ENCODE data around the gene PDSS2. TPM values are rescaled to one million over a fixed set of nuclear protein-coding genes. Genes with fewer than 3 reads are reported as not detected.

The PDSS2 gene
- total RNA-seq, 2 donors from 2014 or later = 8.2 to 13.7 TPM

DNA sequence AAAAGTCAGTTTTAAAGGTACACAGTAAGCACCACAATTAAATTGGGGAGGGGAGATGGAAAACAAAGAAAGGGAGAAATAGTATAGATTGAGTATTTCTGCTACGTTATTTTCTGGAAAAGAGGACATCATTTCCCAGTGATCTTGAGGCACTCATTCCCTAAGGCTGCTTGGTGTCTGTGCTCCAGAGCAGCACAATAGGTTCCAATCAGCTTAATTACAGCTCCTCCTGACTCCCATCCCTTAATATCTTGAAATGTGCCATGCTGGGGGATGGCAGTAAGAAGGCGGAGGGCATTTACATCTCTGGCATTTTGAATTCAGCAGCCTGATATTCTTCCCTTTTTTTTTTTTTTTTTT, 304.6 kb downstream of the PDSS2 start:
- no peak overlapping the region for H3K9ac ChIP-seq (ENCODE audit: extremely low read depth, low read length, poor library complexity, severe bottlenecking)
- H3K27ac ChIP-seq (ENCODE audit: low read depth, low read length) = peak overlapping the region; percentile 27
- no peak overlapping the region for H3K4me3 ChIP-seq (ENCODE audit: low read length)
- no peaks in the 10 kb centered on the region for H3K9me3 ChIP-seq (ENCODE audit: control insufficient read depth, low read length)
- Mint-ChIP-seq H3K9me3 (no peaks in the 10 kb centered on the region), H3K36me3 (ENCODE audit: low read depth) (no peaks in the 10 kb centered on the region), H3K4me1 (peaks cover 41% of the 10 kb centered on the region), H3K27me3 (ENCODE audit: insufficient read depth) (no peaks in the 10 kb centered on the region), H3K27ac (peak overlapping the region; percentile 69), H3K4me3 (no peak overlapping the region)
- H3K27me3 ChIP-seq (ENCODE audit: control insufficient read depth, insufficient read depth, low read length, poor library complexity, severe bottlenecking) = no peaks in the 10 kb centered on the region
- TF ChIP-seq, protein P1, sequence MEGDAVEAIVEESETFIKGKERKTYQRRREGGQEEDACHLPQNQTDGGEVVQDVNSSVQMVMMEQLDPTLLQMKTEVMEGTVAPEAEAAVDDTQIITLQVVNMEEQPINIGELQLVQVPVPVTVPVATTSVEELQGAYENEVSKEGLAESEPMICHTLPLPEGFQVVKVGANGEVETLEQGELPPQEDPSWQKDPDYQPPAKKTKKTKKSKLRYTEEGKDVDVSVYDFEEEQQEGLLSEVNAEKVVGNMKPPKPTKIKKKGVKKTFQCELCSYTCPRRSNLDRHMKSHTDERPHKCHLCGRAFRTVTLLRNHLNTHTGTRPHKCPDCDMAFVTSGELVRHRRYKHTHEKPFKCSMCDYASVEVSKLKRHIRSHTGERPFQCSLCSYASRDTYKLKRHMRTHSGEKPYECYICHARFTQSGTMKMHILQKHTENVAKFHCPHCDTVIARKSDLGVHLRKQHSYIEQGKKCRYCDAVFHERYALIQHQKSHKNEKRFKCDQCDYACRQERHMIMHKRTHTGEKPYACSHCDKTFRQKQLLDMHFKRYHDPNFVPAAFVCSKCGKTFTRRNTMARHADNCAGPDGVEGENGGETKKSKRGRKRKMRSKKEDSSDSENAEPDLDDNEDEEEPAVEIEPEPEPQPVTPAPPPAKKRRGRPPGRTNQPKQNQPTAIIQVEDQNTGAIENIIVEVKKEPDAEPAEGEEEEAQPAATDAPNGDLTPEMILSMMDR (conservative IDR thresholded peaks at IDR 0.05) = no peak
- WGBS, 2 experiments (ENCODE audit: insufficient coverage in 1 of 2, insufficient read length in 1 of 2) = 73 to 90% methylated on average over 2 of the region's 2 CpGs
- no peak for DNase-seq
- peaks cover 6% of the 10 kb centered on the region for H3K4me1 ChIP-seq (ENCODE audit: control insufficient read depth, insufficient read depth, low read length)
- no peaks in the 10 kb centered on the region for H3K36me3 ChIP-seq (ENCODE audit: control insufficient read depth, insufficient read depth, low read length)

DNA sequence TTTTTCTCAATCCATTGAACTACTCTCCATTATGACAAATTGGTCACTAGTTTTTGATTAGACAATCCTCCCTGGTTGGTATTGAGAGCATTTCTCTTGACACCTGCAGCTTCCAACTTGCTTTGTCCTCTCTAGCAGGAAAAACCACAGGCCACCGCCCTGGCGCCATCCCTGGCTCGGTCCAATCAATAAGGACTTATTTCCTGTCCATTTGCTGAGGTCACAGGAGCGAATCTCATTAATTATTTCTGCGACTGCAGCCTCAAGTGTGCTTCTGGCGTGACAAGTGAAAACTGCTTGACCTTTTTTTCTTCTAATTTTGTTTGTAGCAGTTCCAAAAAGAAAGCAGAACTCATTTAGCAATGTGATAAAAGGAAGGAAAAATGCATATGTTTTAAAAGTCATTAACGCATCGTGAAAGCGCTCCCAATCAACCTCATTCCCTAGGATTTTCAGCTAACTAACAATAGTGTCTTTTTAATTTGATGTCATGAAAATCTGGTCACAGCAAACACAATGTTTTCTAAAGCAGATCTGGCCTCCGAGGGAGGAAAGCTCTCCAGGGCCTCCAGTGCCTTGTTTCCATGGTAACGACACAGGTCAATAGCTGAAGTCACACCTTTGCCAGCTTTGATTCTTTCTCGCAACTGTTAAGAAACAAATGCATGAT, 305.1 kb downstream of the PDSS2 start:
- TF ChIP-seq, protein P1 (conservative IDR thresholded peaks at IDR 0.05) = no peak
- H3K9ac ChIP-seq (ENCODE audit: extremely low read depth, low read length, poor library complexity, severe bottlenecking) = peak overlapping the region; percentile 42
- no peak overlapping the region for H3K4me3 Mint-ChIP-seq

DNA sequence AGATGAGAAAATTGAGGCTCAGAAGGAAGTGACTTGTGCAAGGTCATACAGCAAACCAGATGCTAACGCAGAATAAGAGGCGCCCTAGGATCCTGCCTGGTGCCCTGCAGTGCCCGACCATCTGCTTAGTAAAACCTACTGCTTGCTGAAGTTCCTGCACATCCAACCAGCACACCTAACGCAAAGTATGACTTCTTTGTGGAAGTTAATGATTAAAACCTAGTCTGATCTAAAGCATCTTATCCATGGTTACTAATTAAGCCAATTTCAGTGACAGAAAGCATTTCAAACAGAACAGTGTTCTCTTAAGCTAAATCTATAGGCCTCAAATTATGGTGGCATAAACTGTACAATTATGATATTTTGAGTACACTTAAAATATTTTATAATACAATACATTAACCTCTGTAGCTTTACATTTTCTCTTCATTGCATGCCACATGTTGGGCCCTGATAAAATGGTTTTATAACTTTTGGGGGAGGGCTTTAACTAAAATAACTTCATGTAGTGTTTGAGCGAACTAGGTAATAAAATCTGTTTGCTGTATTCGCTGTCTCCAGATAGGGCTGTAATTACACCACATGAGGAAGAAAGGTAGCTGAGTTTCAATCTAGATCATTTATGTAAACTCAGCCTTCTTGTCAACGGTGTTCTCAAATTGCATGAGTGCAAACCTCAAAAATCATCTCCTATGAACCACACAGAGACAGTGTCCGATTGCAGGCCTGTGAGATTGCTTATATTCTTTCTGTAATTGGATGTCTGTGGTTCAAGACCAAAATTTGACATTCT, 306.5 kb downstream of the PDSS2 start:
- no peak overlapping the region for H3K4me3 Mint-ChIP-seq

More for the DNA sequence above, 305.1 kb downstream of the PDSS2 start:
- no peaks in the 10 kb centered on the region for H3K27me3 ChIP-seq (ENCODE audit: control insufficient read depth, insufficient read depth, low read length, poor library complexity, severe bottlenecking)
- H3K4me3 ChIP-seq (ENCODE audit: low read length) = no peak overlapping the region
- no peaks in the 10 kb centered on the region for H3K27me3 Mint-ChIP-seq (ENCODE audit: insufficient read depth)
- peak overlapping the region; percentile 27 for H3K27ac ChIP-seq (ENCODE audit: low read depth, low read length)
- H3K36me3 ChIP-seq (ENCODE audit: control insufficient read depth, insufficient read depth, low read length) = no peaks in the 10 kb centered on the region
- peaks cover 6% of the 10 kb centered on the region for H3K4me1 ChIP-seq (ENCODE audit: control insufficient read depth, insufficient read depth, low read length)
- no peaks in the 10 kb centered on the region for H3K9me3 ChIP-seq (ENCODE audit: control insufficient read depth, low read length)
- peaks cover 41% of the 10 kb centered on the region for H3K4me1 Mint-ChIP-seq
- peak overlapping the region; percentile 69 for H3K27ac Mint-ChIP-seq
- no peaks in the 10 kb centered on the region for H3K9me3 Mint-ChIP-seq
- 64 to 75% methylated on average over 12 of the region's 12 CpGs for WGBS, 2 experiments (ENCODE audit: insufficient coverage in 1 of 2, insufficient read length in 1 of 2)
- DNase-seq = peak; percentile 78
- no peaks in the 10 kb centered on the region for H3K36me3 Mint-ChIP-seq (ENCODE audit: low read depth)

More for the DNA sequence above, 306.5 kb downstream of the PDSS2 start:
- H3K27me3 Mint-ChIP-seq (ENCODE audit: insufficient read depth) = no peaks in the 10 kb centered on the region
- no peaks in the 10 kb centered on the region for H3K9me3 Mint-ChIP-seq
- no peaks in the 10 kb centered on the region for H3K36me3 Mint-ChIP-seq (ENCODE audit: low read depth)
- no peak overlapping the region for H3K9ac ChIP-seq (ENCODE audit: extremely low read depth, low read length, poor library complexity, severe bottlenecking)
- H3K27ac Mint-ChIP-seq = no peak overlapping the region
- no peaks in the 10 kb centered on the region for H3K9me3 ChIP-seq (ENCODE audit: control insufficient read depth, low read length)
- H3K4me3 ChIP-seq (ENCODE audit: low read length) = no peak overlapping the region
- peaks cover 41% of the 10 kb centered on the region for H3K4me1 Mint-ChIP-seq
- peaks cover 6% of the 10 kb centered on the region for H3K4me1 ChIP-seq (ENCODE audit: control insufficient read depth, insufficient read depth, low read length)
- DNase-seq = no peak
- H3K36me3 ChIP-seq (ENCODE audit: control insufficient read depth, insufficient read depth, low read length) = no peaks in the 10 kb centered on the region
- H3K27me3 ChIP-seq (ENCODE audit: control insufficient read depth, insufficient read depth, low read length, poor library complexity, severe bottlenecking) = no peaks in the 10 kb centered on the region
- no peak overlapping the region for H3K27ac ChIP-seq (ENCODE audit: low read depth, low read length)
- whole genome bisulfite sequencing, 2 experiments (ENCODE audit: insufficient coverage in 1 of 2, insufficient read length in 1 of 2) = 92 to 100% methylated on average over 3 to 8 of the region's 8 CpGs
- TF ChIP-seq, protein P1 (conservative IDR thresholded peaks at IDR 0.05) = no peak
